ENCODE measurements around the gene FRMD1.

FRMD1 gene

DNA sequence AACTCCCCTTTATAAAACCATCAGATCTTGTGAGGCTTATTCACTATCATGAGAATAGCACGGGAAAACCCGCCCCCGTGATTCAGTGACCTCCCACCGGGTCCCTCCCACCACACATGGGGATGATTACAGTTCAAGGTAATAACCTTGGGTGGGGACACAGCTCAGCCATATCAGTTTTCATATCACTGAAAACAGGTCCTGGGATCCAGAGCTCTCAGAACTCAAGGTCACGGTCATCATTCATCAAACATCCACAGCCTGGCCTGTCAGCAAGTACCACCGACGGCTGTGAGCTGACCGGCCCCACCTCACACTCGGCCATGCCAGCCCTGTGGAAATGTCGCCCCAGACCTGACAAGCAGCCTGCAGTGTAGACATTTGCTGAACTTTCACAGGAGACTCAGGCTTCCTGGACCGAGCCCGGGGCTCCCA lies 14.1 kb upstream of the FRMD1 start:
- H3K9me3 ChIP-seq (ENCODE audit: control extremely low read depth in 1 of 5, control insufficient read depth in 4 of 5, insufficient read depth in 2 of 5, low read depth in 1 of 5, low read length in 4 of 5), result peaks cover 0 to 10% (median 0%) of the 10 kb centered on the region in 5 experiments

DNA sequence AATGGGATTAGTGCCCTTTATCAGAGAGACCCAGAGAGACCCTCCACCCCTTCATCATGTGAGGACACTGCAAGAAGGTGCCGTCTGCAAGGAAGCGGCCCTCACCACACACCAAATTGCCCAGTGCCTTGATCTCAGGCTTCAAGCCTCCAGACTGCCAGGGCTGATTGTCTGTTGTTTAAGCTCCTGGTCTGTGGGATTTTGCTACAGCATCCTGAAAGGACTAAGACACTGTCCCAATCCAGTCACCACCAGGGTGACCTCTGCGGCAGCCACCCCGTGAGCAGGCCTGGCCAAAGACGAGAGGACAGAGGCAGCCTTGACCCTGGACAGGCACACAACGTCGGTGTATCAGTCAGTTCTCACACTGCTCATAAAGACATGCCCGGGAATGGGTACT lies 13.5 kb upstream of the FRMD1 start:
- Histone ChIP-seq H3K4me3 (ENCODE audit: control insufficient read depth in 1 of 7, extremely low read depth in 1 of 7, insufficient read depth in 4 of 7, low read depth in 2 of 7, low read length in 6 of 7) (no peak overlapping the region), H3K27me3 (replicated peaks in 2 of 5; ENCODE audit: control insufficient read depth in 4 of 5, insufficient read depth in 5 of 5, low read length in 4 of 5) (peaks cover 0 to 7% (median 1%) of the 10 kb centered on the region in 5 experiments), H3K4me1 (ENCODE audit: control extremely low read depth in 1 of 4, control insufficient read depth in 4 of 4, insufficient read depth in 4 of 4, low read length in 3 of 4) (no peaks in the 10 kb centered on the region), H3K36me3 (ENCODE audit: control insufficient read depth in 4 of 4, insufficient read depth in 4 of 4, low read length in 3 of 4) (no peaks in the 10 kb centered on the region), H3K27ac (ENCODE audit: insufficient read depth in 1 of 2, low read depth in 1 of 2, low read length in 2 of 2, poor library complexity in 1 of 2, severe bottlenecking in 2 of 2) (no peak overlapping the region), H3K9me3 (ENCODE audit: control extremely low read depth in 1 of 5, control insufficient read depth in 4 of 5, insufficient read depth in 2 of 5, low read depth in 1 of 5, low read length in 4 of 5) (peaks cover 0 to 10% (median 0%) of the 10 kb centered on the region in 5 experiments)
- ChIA-PET CTCF (no interaction called here), POLR2A (no interaction called here)
- 89% methylated on average over 8 of the region's 8 CpGs for WGBS (ENCODE audit: insufficient coverage)
- DNase-seq, result no peak

More for the DNA sequence above, 14.1 kb upstream of the FRMD1 start:
- WGBS (ENCODE audit: insufficient coverage), result 93% methylated on average over 8 of the region's 12 CpGs
- ChIA-PET CTCF (no interaction called here), POLR2A (no interaction called here)
- no peak overlapping the region for H3K27ac ChIP-seq (ENCODE audit: insufficient read depth in 1 of 2, low read depth in 1 of 2, low read length in 2 of 2, poor library complexity in 1 of 2, severe bottlenecking in 2 of 2)
- no peak overlapping the region for H3K4me3 ChIP-seq (ENCODE audit: control insufficient read depth in 1 of 7, extremely low read depth in 1 of 7, insufficient read depth in 4 of 7, low read depth in 2 of 7, low read length in 6 of 7)
- no peaks in the 10 kb centered on the region for H3K4me1 ChIP-seq (ENCODE audit: control extremely low read depth in 1 of 4, control insufficient read depth in 4 of 4, insufficient read depth in 4 of 4, low read length in 3 of 4)
- H3K27me3 ChIP-seq (replicated peaks in 2 of 5; ENCODE audit: control insufficient read depth in 4 of 5, insufficient read depth in 5 of 5, low read length in 4 of 5), result peaks cover 0 to 8% (median 1%) of the 10 kb centered on the region in 5 experiments
- no peaks in the 10 kb centered on the region for H3K36me3 ChIP-seq (ENCODE audit: control insufficient read depth in 4 of 4, insufficient read depth in 4 of 4, low read length in 3 of 4)
- no peak for DNase-seq

DNA sequence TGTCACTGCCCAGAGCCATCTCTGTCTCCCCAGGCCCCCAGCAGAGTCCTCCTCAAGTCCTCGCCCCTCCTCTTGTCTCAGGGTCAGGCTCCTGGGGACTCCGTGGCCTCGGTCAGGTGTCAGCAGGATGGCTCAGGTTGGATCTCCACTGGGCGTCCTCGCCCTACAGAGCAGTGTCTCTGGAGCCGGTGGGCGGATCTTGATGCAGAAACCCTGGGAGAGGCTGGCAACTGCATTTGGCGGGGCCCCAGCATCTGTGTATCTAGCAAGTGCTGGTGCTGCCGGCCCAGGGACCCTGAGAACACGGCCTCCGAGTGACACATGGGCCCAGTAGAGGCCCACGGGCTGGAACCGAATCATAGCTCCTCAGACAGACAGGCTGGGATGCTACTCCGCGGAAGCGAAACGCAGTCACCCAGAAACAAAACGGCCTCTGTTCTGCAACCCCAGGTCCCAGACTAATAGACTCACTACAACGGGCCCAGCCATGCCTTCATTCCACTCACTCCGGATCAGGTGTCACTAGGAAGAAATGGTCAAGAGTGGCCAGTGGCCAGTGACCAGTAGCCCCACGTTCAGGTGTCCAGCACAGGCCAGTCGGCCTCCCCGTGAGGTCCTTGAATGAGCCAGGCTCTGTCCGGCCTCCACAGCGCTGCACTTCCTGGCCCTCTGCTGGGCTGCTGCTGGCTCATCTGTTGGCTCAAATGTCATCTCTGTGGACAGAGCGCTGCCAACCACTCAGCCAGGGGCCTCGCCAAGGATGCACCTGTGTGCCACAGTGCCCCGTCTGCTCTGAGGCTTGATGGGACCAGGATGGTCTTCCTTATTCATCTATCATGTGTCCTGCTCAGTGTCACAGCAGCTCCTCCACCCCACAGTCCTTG lies 12.6 kb upstream of the FRMD1 start:
- peaks cover 0 to 4% (median 0%) of the 10 kb centered on the region in 5 experiments for H3K27me3 ChIP-seq (replicated peaks in 2 of 5; ENCODE audit: control insufficient read depth in 4 of 5, insufficient read depth in 5 of 5, low read length in 4 of 5)
- H3K4me3 ChIP-seq (ENCODE audit: control insufficient read depth in 1 of 7, extremely low read depth in 1 of 7, insufficient read depth in 4 of 7, low read depth in 2 of 7, low read length in 6 of 7), result no peak overlapping the region
- H3K36me3 ChIP-seq (ENCODE audit: control insufficient read depth in 4 of 4, insufficient read depth in 4 of 4, low read length in 3 of 4), result no peaks in the 10 kb centered on the region
- H3K4me1 ChIP-seq (ENCODE audit: control extremely low read depth in 1 of 4, control insufficient read depth in 4 of 4, insufficient read depth in 4 of 4, low read length in 3 of 4), result no peaks in the 10 kb centered on the region
- CTCF ChIA-PET, result no interaction called here
- 98% methylated on average over 28 of the region's 28 CpGs for WGBS (ENCODE audit: insufficient coverage)
- POLR2A ChIA-PET, result no interaction called here
- peaks cover 0 to 10% (median 0%) of the 10 kb centered on the region in 5 experiments for H3K9me3 ChIP-seq (ENCODE audit: control extremely low read depth in 1 of 5, control insufficient read depth in 4 of 5, insufficient read depth in 2 of 5, low read depth in 1 of 5, low read length in 4 of 5)
- no peak overlapping the region for H3K27ac ChIP-seq (ENCODE audit: insufficient read depth in 1 of 2, low read depth in 1 of 2, low read length in 2 of 2, poor library complexity in 1 of 2, severe bottlenecking in 2 of 2)
- no peak for DNase-seq

DNA sequence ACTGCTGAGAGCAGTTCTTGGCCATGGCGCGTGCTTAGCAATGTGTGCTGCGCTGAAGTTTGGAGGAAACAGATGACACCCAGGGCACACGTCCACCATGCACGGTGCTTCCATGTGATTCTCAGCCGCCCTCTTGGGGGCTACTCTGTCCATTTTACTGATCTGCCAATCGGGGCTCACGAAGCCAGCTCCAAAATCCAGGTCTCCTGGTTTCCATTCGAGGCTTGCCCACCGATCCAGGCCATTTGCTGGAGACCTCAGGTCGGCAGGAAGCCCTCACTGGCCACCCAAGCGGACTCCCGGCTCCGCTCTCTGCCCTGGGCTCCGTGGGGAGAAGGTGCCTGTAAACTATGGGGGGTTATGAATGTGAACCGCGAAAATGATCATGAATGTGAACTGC lies 11.7 kb upstream of the FRMD1 start:
- Histone ChIP-seq H3K9me3 (ENCODE audit: control extremely low read depth in 1 of 5, control insufficient read depth in 4 of 5, insufficient read depth in 2 of 5, low read depth in 1 of 5, low read length in 4 of 5) (peaks cover 0 to 10% (median 0%) of the 10 kb centered on the region in 5 experiments), H3K27ac (ENCODE audit: insufficient read depth in 1 of 2, low read depth in 1 of 2, low read length in 2 of 2, poor library complexity in 1 of 2, severe bottlenecking in 2 of 2) (no peak overlapping the region), H3K27me3 (replicated peaks in 2 of 5; ENCODE audit: control insufficient read depth in 4 of 5, insufficient read depth in 5 of 5, low read length in 4 of 5) (peaks cover 0 to 4% (median 0%) of the 10 kb centered on the region in 5 experiments), H3K36me3 (ENCODE audit: control insufficient read depth in 4 of 4, insufficient read depth in 4 of 4, low read length in 3 of 4) (no peaks in the 10 kb centered on the region), H3K4me1 (ENCODE audit: control extremely low read depth in 1 of 4, control insufficient read depth in 4 of 4, insufficient read depth in 4 of 4, low read length in 3 of 4) (no peaks in the 10 kb centered on the region), H3K4me3 (ENCODE audit: control insufficient read depth in 1 of 7, extremely low read depth in 1 of 7, insufficient read depth in 4 of 7, low read depth in 2 of 7, low read length in 6 of 7) (no peak overlapping the region)
- no peak for DNase-seq
- ChIA-PET CTCF (no interaction called here), POLR2A (no interaction called here)
- 94% methylated on average over 12 of the region's 17 CpGs for WGBS (ENCODE audit: insufficient coverage)

DNA sequence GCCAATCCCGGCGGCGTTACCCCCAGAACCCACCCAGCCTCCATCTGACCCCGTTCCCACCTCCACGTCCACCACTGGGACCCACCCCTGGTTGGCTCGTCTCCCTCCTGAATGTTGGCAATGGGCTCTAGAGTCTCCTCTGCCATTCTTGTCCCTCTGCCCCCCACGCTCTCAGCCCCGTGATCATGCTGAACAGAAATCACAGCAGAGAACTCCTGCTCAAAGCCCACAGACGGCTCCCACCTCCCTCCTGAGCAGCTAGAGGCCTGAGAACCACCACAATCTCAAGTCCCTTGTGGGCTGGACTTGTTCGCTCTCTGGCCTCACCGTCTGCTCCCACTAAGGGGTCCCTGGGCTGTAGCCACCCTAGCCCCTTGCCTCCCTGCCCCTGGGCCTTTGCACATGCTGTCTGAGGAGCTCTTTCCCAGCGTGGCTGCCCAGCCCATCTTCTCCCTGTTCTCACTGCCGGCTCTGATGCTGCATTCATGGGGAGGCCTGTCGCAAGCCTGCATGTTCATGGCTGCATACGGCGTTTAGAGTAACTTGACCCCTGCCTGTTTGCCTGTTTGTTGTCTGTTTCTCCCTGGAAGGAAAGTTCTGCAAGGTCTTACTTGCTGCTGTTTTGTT lies 11.2 kb upstream of the FRMD1 start:
- WGBS (ENCODE audit: insufficient coverage), result 86% methylated on average over 16 of the region's 16 CpGs
- no peaks in the 10 kb centered on the region for H3K36me3 ChIP-seq (ENCODE audit: control insufficient read depth in 4 of 4, insufficient read depth in 4 of 4, low read length in 3 of 4)
- H3K27ac ChIP-seq (ENCODE audit: insufficient read depth in 1 of 2, low read depth in 1 of 2, low read length in 2 of 2, poor library complexity in 1 of 2, severe bottlenecking in 2 of 2), result no peak overlapping the region
- POLR2A ChIA-PET, result no interaction called here
- no peak overlapping the region for H3K4me3 ChIP-seq (ENCODE audit: control insufficient read depth in 1 of 7, extremely low read depth in 1 of 7, insufficient read depth in 4 of 7, low read depth in 2 of 7, low read length in 6 of 7)
- H3K9me3 ChIP-seq (ENCODE audit: control extremely low read depth in 1 of 5, control insufficient read depth in 4 of 5, insufficient read depth in 2 of 5, low read depth in 1 of 5, low read length in 4 of 5), result peaks cover 0 to 10% (median 0%) of the 10 kb centered on the region in 5 experiments
- peaks cover 0 to 4% (median 0%) of the 10 kb centered on the region in 5 experiments for H3K27me3 ChIP-seq (replicated peaks in 2 of 5; ENCODE audit: control insufficient read depth in 4 of 5, insufficient read depth in 5 of 5, low read length in 4 of 5)
- CTCF ChIA-PET, result no interaction called here
- H3K4me1 ChIP-seq (ENCODE audit: control extremely low read depth in 1 of 4, control insufficient read depth in 4 of 4, insufficient read depth in 4 of 4, low read length in 3 of 4), result no peaks in the 10 kb centered on the region
- no peak for DNase-seq

DNA sequence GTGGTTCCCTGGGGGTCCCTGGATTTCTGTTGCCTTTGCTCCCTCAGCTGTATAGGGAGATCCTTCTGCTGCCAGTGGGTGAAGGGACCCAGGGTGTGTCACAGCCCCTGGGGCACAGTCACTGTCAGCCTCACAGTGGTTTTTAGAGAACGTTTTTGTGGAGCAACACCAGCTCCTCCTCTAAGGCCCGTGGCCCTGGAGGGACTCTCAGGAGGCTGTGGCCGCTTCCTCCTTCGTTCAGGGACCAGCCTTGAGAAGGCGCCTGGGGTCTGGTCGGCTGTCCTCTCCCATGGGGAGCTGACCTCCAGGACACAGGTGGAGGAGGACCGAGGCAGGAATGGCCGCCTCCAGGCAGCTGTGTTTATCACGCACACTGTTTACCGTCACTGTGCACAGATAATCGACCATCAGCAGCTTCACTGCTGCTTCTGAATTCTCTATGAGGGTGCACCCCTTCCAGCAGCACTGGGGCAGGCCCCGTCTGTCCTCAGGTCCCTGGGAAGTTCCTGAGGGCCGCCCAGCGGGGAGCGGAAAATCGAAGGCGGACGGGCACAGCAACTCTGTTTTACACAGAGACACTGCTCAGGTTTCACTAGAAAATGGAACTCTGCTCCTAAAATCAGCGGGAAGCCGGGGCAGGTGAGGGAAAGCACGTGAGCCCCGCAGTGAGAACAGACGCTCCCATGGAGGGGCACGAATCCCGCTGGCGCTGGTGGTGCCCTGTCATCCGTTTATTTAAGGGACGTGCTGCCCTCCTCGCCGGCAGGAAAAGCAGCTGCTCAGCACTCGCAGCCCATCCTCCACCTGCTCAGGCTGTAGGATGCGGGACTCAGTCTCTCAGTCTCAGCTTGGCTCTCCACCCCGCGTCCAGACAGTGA lies 10.4 kb upstream of the FRMD1 start:
- CTCF ChIA-PET, result no interaction called here

More for the DNA sequence above, 10.4 kb upstream of the FRMD1 start:
- POLR2A ChIA-PET, result no interaction called here
- H3K4me1 ChIP-seq (ENCODE audit: control extremely low read depth in 1 of 4, control insufficient read depth in 4 of 4, insufficient read depth in 4 of 4, low read length in 3 of 4), result no peaks in the 10 kb centered on the region
- H3K4me3 ChIP-seq (ENCODE audit: control insufficient read depth in 1 of 7, extremely low read depth in 1 of 7, insufficient read depth in 4 of 7, low read depth in 2 of 7, low read length in 6 of 7), result no peak overlapping the region
- peaks cover 0 to 7% (median 1%) of the 10 kb centered on the region in 5 experiments for H3K27me3 ChIP-seq (replicated peaks in 2 of 5; ENCODE audit: control insufficient read depth in 4 of 5, insufficient read depth in 5 of 5, low read length in 4 of 5)
- 72% methylated on average over 32 of the region's 34 CpGs for whole genome bisulfite sequencing (ENCODE audit: insufficient coverage)
- peaks cover 0 to 10% (median 0%) of the 10 kb centered on the region in 5 experiments for H3K9me3 ChIP-seq (ENCODE audit: control extremely low read depth in 1 of 5, control insufficient read depth in 4 of 5, insufficient read depth in 2 of 5, low read depth in 1 of 5, low read length in 4 of 5)
- DNase-seq, result no peak
- H3K36me3 ChIP-seq (ENCODE audit: control insufficient read depth in 4 of 4, insufficient read depth in 4 of 4, low read length in 3 of 4), result no peaks in the 10 kb centered on the region
- no peak overlapping the region for H3K27ac ChIP-seq (ENCODE audit: insufficient read depth in 1 of 2, low read depth in 1 of 2, low read length in 2 of 2, poor library complexity in 1 of 2, severe bottlenecking in 2 of 2)

Data from common myeloid progenitor, CD34-positive (primary cell).